ENCODE results near the gene GASK1B.

The GASK1B gene

DNA sequence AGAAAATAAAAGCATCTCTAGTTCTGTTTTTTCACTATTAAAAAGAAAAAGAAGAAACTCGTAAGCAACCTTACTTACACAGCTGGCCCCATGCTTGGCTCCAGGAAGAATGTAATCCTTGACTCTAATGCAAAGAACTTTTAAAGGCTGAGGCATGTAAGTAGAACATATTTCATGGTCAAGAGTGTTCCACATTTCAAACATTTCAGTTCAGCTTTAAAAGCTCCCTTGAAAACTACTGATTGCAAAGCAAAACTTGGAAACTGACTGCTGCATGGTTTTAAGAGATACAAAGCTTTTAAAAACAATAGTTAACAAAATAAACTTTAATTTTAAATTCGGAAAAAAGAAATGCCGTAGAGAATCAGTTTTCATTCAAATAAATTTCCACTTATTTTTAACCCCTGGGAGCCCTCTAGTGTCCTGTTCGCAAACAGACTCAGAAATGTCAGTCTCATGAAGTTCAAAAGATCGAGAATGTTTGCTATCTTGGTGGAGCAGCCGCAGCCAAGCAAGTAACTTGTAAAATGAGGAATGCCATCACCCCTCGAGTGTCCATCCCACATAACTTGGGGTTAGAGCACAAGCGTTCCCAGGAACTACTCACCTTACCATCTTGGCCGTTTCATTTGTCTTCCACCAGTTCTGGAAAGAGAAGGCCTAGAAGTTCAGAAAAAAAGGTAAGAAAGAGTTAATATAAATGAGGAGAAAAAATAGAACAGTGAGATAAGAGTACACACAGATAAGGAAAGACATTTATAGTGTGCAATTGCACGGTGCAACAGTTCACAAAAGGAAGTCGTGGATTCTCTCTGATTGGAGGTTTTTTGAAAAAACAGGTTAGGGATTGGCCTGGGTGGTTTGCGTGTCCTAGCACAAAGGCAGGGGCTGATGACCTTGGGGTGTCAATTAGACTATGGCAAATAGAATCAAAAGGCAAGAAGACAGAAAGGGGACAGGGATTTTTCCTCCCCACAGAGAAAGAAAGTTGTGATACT, at the start of gene GASK1B:
Gene GASK1B (minus strand): TSS at position 765 of the 998 bp plus-strand sequence. CDS start 1,650 bp downstream, outside the sequence.
- DNase-seq (ENCODE audit: extremely low read depth in 1 of 2, low read depth in 1 of 2) = no peak

GRCh38 chr4:158219623-158220022, 46.8 kb upstream of the GASK1B start:
- DNase-seq (ENCODE audit: extremely low read depth in 1 of 2, low read depth in 1 of 2) = no peak

- DNase-seq (ENCODE audit: extremely low read depth in 1 of 2, low read depth in 1 of 2) = no peak
These were observed 44.9 kb upstream of the GASK1B start for GRCh38 chr4:158217763-158218162.

DNA sequence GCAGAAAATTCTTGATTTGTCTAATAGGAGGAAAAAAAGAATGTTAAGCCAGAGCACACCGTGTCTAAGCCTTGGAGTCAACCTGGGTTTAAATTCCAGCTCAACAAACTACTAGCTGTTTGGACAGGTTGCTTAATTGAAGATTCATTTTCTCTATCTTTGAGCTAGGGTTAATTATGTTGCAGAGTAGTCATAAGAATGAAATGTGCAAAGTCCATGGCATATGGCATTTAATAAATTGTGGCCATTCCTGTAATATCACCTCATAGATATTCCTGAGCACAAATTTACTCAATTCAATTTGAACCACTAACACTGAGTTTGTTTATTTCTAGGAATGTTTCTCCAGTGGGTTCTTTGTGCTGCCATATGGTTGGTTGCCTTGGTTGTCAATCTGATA, 42.0 kb upstream of the GASK1B start:
- no peak for DNase-seq (ENCODE audit: extremely low read depth in 1 of 2, low read depth in 1 of 2)

GRCh38 chr4:158213466-158213865, 40.6 kb upstream of the GASK1B start:
- no peak for DNase-seq (ENCODE audit: extremely low read depth in 1 of 2, low read depth in 1 of 2)

DNA sequence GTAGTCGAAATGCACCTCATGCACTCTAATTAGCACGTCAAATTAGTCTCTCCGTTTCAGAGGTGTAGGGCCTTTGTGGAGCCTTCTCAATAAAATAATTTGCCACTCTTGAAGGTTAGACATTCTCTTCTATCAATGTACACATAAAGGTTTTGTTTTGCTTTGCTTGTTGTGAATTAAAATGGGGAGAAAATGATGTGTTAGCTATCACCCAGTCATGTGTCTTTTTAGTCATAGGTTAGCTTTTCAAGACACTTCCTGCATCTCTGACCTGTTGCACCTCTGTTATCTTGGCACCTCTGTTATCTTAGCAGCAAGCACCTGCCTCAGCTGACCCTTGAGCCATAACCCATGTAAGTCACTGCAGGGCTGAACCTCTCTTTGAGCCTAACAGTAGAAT, 38.4 kb upstream of the GASK1B start:
- DNase-seq (ENCODE audit: extremely low read depth in 1 of 2, low read depth in 1 of 2) = no peak

GRCh38 chr4:158209825-158210807, 37.3 kb upstream of the GASK1B start, which contains the start of gene TMEM144:
TMEM144 (plus strand) TSS chr4:158210486; CDS start chr4:158212668, 2,182 bp downstream.
- peak in 1 of 2 donors; percentile 4 for DNase-seq (ENCODE audit: extremely low read depth in 1 of 2, low read depth in 1 of 2)

DNA sequence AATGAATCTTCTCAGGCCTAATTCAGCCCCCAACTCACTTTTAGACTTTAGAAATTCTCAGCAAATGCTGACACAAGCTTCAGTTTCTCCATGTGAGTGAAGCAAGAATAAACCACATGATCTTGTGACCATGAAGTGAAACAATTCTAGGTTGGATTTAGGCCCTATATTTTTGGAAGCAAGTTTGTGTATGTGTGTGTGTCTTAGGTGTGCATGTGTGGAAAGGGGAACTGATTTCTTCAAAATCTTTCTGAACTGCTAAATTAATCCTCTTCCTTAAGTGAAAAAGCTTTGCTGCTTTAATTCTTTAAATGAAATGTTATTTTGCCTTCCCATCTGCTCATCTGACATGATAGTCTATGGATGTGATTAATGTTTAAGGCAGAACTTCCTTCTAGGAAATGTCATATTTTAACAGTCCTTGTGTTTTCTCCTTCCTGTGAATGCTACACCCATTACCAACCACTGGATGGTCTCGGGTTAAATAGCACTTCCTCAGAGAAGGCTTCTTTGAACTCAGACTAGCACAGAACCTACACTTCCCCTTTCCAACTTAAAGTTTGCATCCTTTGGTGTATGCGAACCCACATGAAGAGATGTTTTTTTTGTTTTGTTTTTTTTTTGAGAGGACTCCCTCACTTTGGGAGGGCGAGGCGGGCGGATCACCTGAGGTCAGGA, 36.3 kb upstream of the GASK1B start:
- DNase-seq (ENCODE audit: extremely low read depth in 1 of 2, low read depth in 1 of 2) = no peak

GRCh38 chr4:158203929-158204328, 31.1 kb upstream of the GASK1B start:
- DNase-seq (ENCODE audit: extremely low read depth in 1 of 2, low read depth in 1 of 2) = no peak

DNA sequence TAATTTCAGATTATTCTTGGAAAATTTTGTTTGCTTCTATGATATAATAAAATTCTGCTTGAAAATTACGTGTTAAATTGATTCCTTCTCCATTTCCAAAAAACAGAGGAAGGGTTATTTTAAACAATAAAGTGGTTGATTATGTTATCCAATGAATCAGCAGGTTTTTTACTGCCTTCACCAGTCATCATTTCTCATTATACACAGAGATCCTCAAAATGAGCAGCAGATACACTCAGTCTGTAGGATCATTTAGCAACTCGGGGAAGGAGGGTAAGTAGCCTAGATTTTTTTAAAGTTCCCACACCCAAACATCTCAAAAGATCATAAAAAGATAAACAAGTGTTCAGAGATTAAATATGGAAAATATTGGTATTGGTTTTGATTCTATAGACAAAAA, 30.6 kb upstream of the GASK1B start:
- no peak for DNase-seq (ENCODE audit: extremely low read depth in 1 of 2, low read depth in 1 of 2)

GRCh38 chr4:158202481-158202880, 29.7 kb upstream of the GASK1B start:
- no peak for DNase-seq (ENCODE audit: extremely low read depth in 1 of 2, low read depth in 1 of 2)

DNA sequence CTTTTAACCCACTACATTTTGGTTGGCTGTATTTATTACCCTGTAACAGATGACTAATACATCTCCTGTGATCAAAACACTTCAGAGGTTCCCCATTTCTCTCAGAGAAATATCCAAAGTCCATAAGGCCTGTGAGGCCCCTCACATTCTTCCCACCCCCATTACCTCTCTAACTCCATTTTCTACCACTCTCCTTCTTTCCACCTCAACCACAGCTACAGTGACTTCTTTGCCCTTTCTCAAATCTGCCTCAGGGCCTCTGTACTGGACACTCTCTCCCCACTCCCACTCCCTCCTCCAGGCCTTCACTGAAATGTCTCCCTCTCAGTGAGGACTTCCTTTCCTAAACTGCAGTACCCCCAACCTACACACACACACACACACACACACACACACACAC, 29.1 kb upstream of the GASK1B start:
- no peak for DNase-seq (ENCODE audit: extremely low read depth in 1 of 2, low read depth in 1 of 2)

- no peak for DNase-seq (ENCODE audit: extremely low read depth in 1 of 2, low read depth in 1 of 2)
These were observed 28.5 kb upstream of the GASK1B start for GRCh38 chr4:158201322-158201721.

DNA sequence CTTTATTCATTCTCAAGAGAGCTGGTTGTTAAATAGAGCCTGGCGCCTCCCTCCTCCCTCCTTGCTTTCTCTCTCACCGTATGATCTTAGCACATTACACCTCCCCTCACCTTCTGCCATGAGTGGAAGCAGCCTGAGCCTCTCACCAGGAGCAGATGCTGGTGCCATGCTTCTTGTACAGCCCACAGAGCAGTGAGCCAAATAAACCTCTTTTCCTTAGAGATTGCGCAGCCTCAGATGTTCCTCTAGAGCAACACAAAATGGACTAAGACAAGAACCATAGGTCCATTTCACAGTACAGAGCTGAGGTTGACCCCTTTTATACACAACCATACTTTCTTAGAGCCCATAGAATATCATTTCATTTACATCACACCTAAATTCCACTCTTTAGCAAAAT, 27.4 kb upstream of the GASK1B start:
- no peak for DNase-seq (ENCODE audit: extremely low read depth in 1 of 2, low read depth in 1 of 2)

- no peak for DNase-seq (ENCODE audit: extremely low read depth in 1 of 2, low read depth in 1 of 2)
These were observed 24.5 kb upstream of the GASK1B start for GRCh38 chr4:158197194-158197776.

DNA sequence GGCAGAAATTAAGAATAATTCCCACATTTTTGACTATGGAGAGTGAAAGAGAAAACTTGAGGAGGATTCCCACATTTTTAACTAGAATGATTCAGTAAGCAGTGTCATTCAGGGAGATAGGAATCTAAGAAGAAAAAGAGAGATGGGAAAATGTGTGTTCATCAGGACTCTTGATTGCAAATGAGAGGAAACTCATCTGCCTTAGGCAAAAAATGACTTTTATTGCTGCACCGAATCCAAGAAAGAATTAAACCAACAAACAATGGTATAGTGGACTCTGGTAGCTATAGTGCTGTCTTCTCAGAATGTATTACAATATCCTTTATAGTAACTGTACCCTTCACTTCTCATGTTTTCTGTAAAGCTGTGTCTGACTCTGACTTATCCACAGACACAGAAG, 22.5 kb upstream of the GASK1B start:
- DNase-seq (ENCODE audit: extremely low read depth in 1 of 2, low read depth in 1 of 2) = no peak

- DNase-seq (ENCODE audit: extremely low read depth in 1 of 2, low read depth in 1 of 2) = no peak
These were observed 20.4 kb upstream of the GASK1B start for GRCh38 chr4:158193171-158193749.

DNA sequence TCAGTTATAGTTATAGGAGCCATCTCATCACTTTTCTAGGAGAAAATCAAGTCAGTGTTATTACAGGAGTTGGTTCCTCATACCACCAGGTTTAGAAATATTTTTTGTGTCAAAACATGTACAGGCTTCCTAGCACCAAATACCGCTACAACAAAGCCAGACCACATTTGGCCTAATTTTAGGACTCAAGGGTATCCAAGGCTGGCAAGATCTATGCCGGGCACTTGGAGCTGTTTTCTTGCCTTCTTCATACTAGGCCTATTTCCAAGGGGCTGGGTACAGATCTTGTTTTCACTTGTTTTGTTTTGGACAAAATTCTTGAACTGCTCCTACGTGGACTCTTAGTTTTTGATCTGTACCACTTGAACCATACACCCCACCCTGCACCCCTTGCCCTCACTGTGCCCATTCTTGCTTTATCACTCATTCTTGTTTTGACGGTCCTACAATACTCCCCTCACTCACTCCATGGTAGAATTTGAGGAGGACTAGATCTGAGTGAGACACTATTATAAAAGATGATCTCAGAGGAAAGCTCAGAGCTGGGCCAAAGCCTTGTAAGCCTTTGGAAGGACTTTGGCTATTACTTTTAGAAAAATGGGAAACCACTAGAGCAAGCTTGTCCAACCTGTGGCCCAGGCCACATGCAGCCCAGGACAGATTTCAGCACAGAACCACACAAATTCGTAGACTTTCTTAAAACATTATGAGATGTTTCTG, 19.8 kb upstream of the GASK1B start:
- DNase-seq (ENCODE audit: extremely low read depth in 1 of 2, low read depth in 1 of 2) = no peak

GRCh38 chr4:158190718-158191117, 17.9 kb upstream of the GASK1B start:
- no peak for DNase-seq (ENCODE audit: extremely low read depth in 1 of 2, low read depth in 1 of 2)

All from activated CD8-positive, alpha-beta memory T cell treated with anti-CD3 and anti-CD28 coated beads for 1 hour (primary cell).